GM12875 (cell line): ENCODE data around the gene C3orf62.

Experiments
- H3K4me3 ChIP-seq: one replicate; pipeline ENCODE4 v1.5.1; 2011; ENCODE audit warnings: low read depth, low read length, control low read depth
- CTCF ChIP-seq: IDR thresholded peaks from 2 replicates; pipeline ENCODE4 v1.5.1; 2011; ENCODE audit warnings: low read depth, mild to moderate bottlenecking, control low read depth, inconsistent platforms, low read length, moderate library complexity, borderline replicate concordance; ENCODE audit not compliant: insufficient read depth

Gene C3orf62

GRCh38 chr3:49269443-49270155 is 7.4 kb downstream of the C3orf62 start:
- no peak overlapping the region for H3K4me3 ChIP-seq
- no peak for TF ChIP-seq CTCF

GRCh38 chr3:49266410-49267095 is 10.5 kb downstream of the C3orf62 start:
- no peak overlapping the region for H3K4me3 ChIP-seq
- TF ChIP-seq CTCF: no peak

GRCh38 chr3:49265661-49266386 is 11.2 kb downstream of the C3orf62 start:
- no peak for TF ChIP-seq CTCF
- no peak overlapping the region for H3K4me3 ChIP-seq

- no peak for TF ChIP-seq CTCF
- no peak overlapping the region for H3K4me3 ChIP-seq
Measured at GRCh38 chr3:49263159-49263889, 13.7 kb downstream of the C3orf62 start.

GRCh38 chr3:49260806-49261324 is 16.2 kb downstream of the C3orf62 start:
- no peak overlapping the region for H3K4me3 ChIP-seq
- no peak for TF ChIP-seq CTCF

GRCh38 chr3:49257187-49257586 is 19.8 kb downstream of the C3orf62 start:
- H3K4me3 ChIP-seq: no peak overlapping the region
- TF ChIP-seq CTCF: no peak
